Natural killer cell treated with Interleukin-12 subunit alpha and Interleukin-12 subunit beta and Interleukin-15 and Interleukin-18, amount 100 ng/mL, for 72 hours (primary cell): Measurements from ENCODE around the gene GLRA3. TPM values are rescaled to one million over a fixed set of nuclear protein-coding genes. Genes with fewer than 3 reads are reported as not detected.

Source experiments
- ATAC-seq, 2 donors: fragments of 150-1000 bp; cut with Tn5 transposase in 1 of 2; sonication (Bioruptor Pico), chemical (Tn5 transposase) in 1 of 2; 2 replicates each; pipeline ENCODE4 v1.10.0; 2021
- DNase-seq: peaks from one replicate; pipeline ENCODE4 v3.0.0; 2022; ENCODE audit warnings: low spot score
- H3K27ac Mint-ChIP-seq, 2 donors: 1 replicate in 1 of 2; 2 replicates in 1 of 2; pipeline ENCODE4 v1.8.0; 2022; ENCODE audit warnings: mixed read lengths in 2 of 2, mild to moderate bottlenecking in 1 of 2, moderate library complexity in 1 of 2
- H3K27me3 Mint-ChIP-seq, 2 donors: 1 replicate in 1 of 2; 2 replicates in 1 of 2; pipeline ENCODE4 v1.8.0; 2022; ENCODE audit warnings: mixed read lengths in 2 of 2
- H3K36me3 Mint-ChIP-seq: one replicate; pipeline ENCODE4 v1.8.0; 2022; ENCODE audit warnings: mixed read lengths
- H3K4me1 Mint-ChIP-seq, 2 donors: 1 replicate in 1 of 2; 2 replicates in 1 of 2; pipeline ENCODE4 v1.8.0; 2022; ENCODE audit warnings: low read depth in 2 of 2, mixed read lengths in 2 of 2, mild to moderate bottlenecking in 1 of 2
- H3K4me3 Mint-ChIP-seq: one replicate; pipeline ENCODE4 v1.8.0; 2022; ENCODE audit warnings: mixed read lengths
- H3K9me3 Mint-ChIP-seq: 2 replicates; pipeline ENCODE4 v1.8.0; 2022; ENCODE audit warnings: mixed read lengths
- total RNA-seq, 2 donors: library from RNA; stranded (reverse); gene quantifications; one replicate each; pipeline ENCODE4 v1.2.3, GENCODE V29; 2022

Gene GLRA3
- total RNA-seq, 2 donors from 2014 or later: not detected

- Mint-ChIP-seq H3K9me3 (peaks cover 19% of the 10 kb centered on the region), H3K4me3 (no peak overlapping the region), H3K27ac (no peak overlapping the region), H3K36me3 (peaks cover 5% of the 10 kb centered on the region), H3K4me1 (no peaks in the 10 kb centered on the region), H3K27me3 (no peaks in the 10 kb centered on the region)
- no peak for DNase-seq
- ATAC-seq: no peak
These were observed 24.6 kb upstream of the GLRA3 start for GRCh38 chr4:174853629-174854028.

GRCh38 chr4:174848596-174848995 lies 19.5 kb upstream of the GLRA3 start:
- no peaks in the 10 kb centered on the region for H3K36me3 Mint-ChIP-seq
- no peak for DNase-seq
- H3K4me1 Mint-ChIP-seq: no peaks in the 10 kb centered on the region
- no peak overlapping the region for H3K4me3 Mint-ChIP-seq
- ATAC-seq: no peak
- H3K27me3 Mint-ChIP-seq: no peaks in the 10 kb centered on the region
- peaks cover 8% of the 10 kb centered on the region for H3K9me3 Mint-ChIP-seq
- no peak overlapping the region for H3K27ac Mint-ChIP-seq

DNA sequence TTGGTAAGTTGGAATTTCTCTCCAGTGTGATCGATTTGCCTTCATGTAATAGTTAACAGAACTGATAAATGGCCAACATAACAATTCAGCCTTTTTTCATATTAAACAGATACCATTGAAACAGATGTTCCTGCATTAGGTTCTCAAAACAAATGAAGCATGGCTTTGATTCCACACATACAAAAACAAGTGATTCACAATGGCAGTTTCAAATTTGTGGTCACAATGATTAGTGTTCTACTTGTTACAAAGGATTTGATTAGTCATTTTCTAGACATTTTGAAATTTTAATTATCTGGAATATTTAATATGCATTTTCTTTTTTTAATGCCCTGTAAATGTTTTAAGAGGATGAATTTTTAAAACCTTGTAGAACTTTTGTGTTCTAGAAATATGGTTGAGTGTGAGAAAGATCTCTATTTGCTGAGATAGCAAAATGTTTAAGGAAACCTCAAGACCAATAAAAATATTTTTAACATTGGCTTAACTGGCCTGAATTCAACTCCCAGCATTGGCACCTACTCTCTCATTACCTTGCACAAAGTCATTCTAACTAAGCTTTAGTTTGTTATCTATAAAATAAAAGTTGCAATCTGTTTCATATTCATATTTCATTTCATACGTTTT lies 18.9 kb upstream of the GLRA3 start:
- H3K4me1 Mint-ChIP-seq: no peaks in the 10 kb centered on the region
- peaks cover 8% of the 10 kb centered on the region for H3K9me3 Mint-ChIP-seq
- H3K27me3 Mint-ChIP-seq: no peaks in the 10 kb centered on the region
- no peak for DNase-seq
- H3K4me3 Mint-ChIP-seq: no peak overlapping the region
- no peak for ATAC-seq
- H3K36me3 Mint-ChIP-seq: no peaks in the 10 kb centered on the region
- H3K27ac Mint-ChIP-seq: no peak overlapping the region

DNA sequence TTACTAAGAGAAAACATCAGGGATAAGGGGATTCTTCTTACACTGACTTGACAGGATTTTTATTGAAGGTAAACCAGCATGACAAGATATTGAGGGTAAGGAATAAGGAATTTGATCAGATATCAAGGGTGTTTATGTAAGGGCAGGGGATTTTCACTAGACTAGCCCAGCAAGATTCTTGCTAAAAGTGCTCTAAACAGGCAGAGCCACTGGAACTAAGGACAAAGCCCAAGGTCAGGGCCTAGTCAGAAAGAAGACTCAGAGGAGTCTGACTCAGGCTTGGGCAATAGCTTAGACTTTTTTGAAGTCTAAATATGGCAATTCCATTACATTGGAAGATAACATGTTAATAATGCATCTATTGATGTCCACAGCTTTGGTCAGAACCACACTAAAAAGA lies 6.5 kb upstream of the GLRA3 start:
- H3K27me3 Mint-ChIP-seq: no peaks in the 10 kb centered on the region
- H3K36me3 Mint-ChIP-seq: no peaks in the 10 kb centered on the region
- no peak overlapping the region for H3K27ac Mint-ChIP-seq
- H3K9me3 Mint-ChIP-seq: peaks cover 10% of the 10 kb centered on the region
- no peaks in the 10 kb centered on the region for H3K4me1 Mint-ChIP-seq
- DNase-seq: no peak
- no peak for ATAC-seq
- no peak overlapping the region for H3K4me3 Mint-ChIP-seq

- H3K4me3 Mint-ChIP-seq: no peak overlapping the region
- no peaks in the 10 kb centered on the region for H3K36me3 Mint-ChIP-seq
- DNase-seq (no peak), ATAC-seq (no peak)
- no peaks in the 10 kb centered on the region for H3K27me3 Mint-ChIP-seq
- H3K27ac Mint-ChIP-seq: no peak overlapping the region
- H3K4me1 Mint-ChIP-seq: no peaks in the 10 kb centered on the region
- peaks cover 10% of the 10 kb centered on the region for H3K9me3 Mint-ChIP-seq
These were observed 5.4 kb upstream of the GLRA3 start for GRCh38 chr4:174834477-174834876.

- Mint-ChIP-seq H3K4me3 (no peak overlapping the region), H3K9me3 (no peaks in the 10 kb centered on the region), H3K4me1 (no peaks in the 10 kb centered on the region), H3K27me3 (peaks cover 0 to 3% of the 10 kb centered on the region in 2 donors), H3K36me3 (no peaks in the 10 kb centered on the region), H3K27ac (no peak overlapping the region)
- no peak for ATAC-seq
- no peak for DNase-seq
These were observed 2.4 kb downstream of the GLRA3 start for GRCh38 chr4:174826660-174827059.

DNA sequence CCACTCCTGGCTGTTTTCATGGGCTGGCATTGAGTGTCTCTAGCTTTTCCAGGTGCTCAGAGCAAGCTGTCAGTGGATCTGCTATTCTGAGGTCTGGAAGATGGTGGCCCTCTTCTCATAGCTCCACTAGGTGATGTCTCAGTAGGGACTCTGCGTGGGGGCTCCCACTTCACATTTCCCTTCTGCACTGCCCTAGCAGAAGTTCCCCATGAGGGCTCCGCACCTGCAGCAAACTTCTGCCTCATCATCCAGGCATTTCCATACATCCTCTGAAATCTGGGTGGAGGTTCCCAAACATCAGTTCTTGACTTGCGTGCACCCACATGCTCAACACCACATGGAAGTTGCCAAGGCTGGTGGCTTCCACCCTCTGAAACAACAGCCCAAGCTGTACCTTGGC lies 13.8 kb downstream of the GLRA3 start:
- DNase-seq: no peak
- H3K4me3 Mint-ChIP-seq: no peak overlapping the region
- H3K9me3 Mint-ChIP-seq: no peaks in the 10 kb centered on the region
- no peaks in the 10 kb centered on the region for H3K27me3 Mint-ChIP-seq
- H3K36me3 Mint-ChIP-seq: no peaks in the 10 kb centered on the region
- no peak for ATAC-seq
- H3K4me1 Mint-ChIP-seq: no peaks in the 10 kb centered on the region
- no peak overlapping the region for H3K27ac Mint-ChIP-seq

- no peak for DNase-seq
- no peaks in the 10 kb centered on the region for H3K27me3 Mint-ChIP-seq
- ATAC-seq: no peak
- H3K4me1 Mint-ChIP-seq: no peaks in the 10 kb centered on the region
- H3K27ac Mint-ChIP-seq: no peak overlapping the region
- no peaks in the 10 kb centered on the region for H3K36me3 Mint-ChIP-seq
- no peak overlapping the region for H3K4me3 Mint-ChIP-seq
- no peaks in the 10 kb centered on the region for H3K9me3 Mint-ChIP-seq
These were observed 15.8 kb downstream of the GLRA3 start for GRCh38 chr4:174813292-174813691.

GRCh38 chr4:174810834-174811233 lies 18.2 kb downstream of the GLRA3 start:
- Mint-ChIP-seq H3K27ac (no peak overlapping the region), H3K27me3 (no peaks in the 10 kb centered on the region), H3K36me3 (no peaks in the 10 kb centered on the region), H3K4me3 (no peak overlapping the region), H3K4me1 (no peaks in the 10 kb centered on the region), H3K9me3 (peaks cover 3% of the 10 kb centered on the region)
- DNase-seq (no peak), ATAC-seq (no peak)

DNA sequence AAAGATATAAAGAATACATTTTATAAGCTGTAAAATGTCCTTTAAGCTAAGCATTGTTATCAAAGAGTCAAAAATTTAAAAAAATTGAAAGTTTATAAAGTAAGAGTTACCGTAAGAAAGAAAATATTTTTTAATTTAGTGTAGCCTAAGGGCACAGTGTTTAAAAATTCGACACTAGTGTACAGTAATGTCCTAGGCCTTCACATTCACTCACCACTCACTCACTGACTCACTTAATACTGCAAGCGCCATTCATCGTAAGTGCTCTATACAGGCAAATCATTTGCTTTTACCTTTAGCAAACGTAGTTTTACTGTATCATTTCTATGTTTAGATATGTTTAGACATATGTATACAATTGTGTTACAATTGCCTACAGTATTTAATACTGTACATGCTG lies 20.2 kb downstream of the GLRA3 start:
- no peak for DNase-seq
- no peak overlapping the region for H3K27ac Mint-ChIP-seq
- no peaks in the 10 kb centered on the region for H3K4me1 Mint-ChIP-seq
- no peak overlapping the region for H3K4me3 Mint-ChIP-seq
- no peaks in the 10 kb centered on the region for H3K27me3 Mint-ChIP-seq
- H3K36me3 Mint-ChIP-seq: no peaks in the 10 kb centered on the region
- ATAC-seq: no peak
- peaks cover 8% of the 10 kb centered on the region for H3K9me3 Mint-ChIP-seq

GRCh38 chr4:174808119-174808518 lies 20.9 kb downstream of the GLRA3 start:
- Mint-ChIP-seq H3K27me3 (no peaks in the 10 kb centered on the region), H3K27ac (no peak overlapping the region), H3K36me3 (no peaks in the 10 kb centered on the region), H3K9me3 (peaks cover 8% of the 10 kb centered on the region), H3K4me3 (no peak overlapping the region), H3K4me1 (no peaks in the 10 kb centered on the region)
- DNase-seq (no peak), ATAC-seq (no peak)

DNA sequence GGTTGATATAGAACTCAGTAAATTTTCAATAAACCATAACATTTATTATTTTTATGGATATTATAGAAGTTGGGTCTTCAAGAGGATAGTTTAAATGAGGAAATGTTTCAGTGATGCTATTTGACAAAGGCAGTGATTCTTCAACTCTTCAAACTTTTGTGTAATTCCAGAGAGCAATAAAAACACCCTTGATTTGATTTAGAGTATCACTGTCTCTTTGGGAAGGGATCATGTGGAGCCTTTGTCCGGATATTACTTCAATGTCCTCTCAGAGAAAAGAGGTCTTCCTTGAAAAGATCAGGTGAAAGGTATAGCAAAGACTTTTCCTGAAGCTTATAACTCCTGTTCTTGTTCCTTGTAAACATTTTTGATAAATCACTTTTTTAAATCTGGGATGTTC lies 23.3 kb downstream of the GLRA3 start:
- ATAC-seq: no peak
- no peaks in the 10 kb centered on the region for H3K27me3 Mint-ChIP-seq
- peaks cover 16% of the 10 kb centered on the region for H3K9me3 Mint-ChIP-seq
- no peak for DNase-seq
- no peaks in the 10 kb centered on the region for H3K4me1 Mint-ChIP-seq
- no peak overlapping the region for H3K4me3 Mint-ChIP-seq
- no peaks in the 10 kb centered on the region for H3K36me3 Mint-ChIP-seq
- H3K27ac Mint-ChIP-seq: no peak overlapping the region

- Mint-ChIP-seq H3K9me3 (no peaks in the 10 kb centered on the region), H3K36me3 (no peaks in the 10 kb centered on the region), H3K27ac (no peak overlapping the region), H3K4me3 (no peak overlapping the region), H3K27me3 (no peaks in the 10 kb centered on the region), H3K4me1 (no peaks in the 10 kb centered on the region)
- ATAC-seq (no peak), DNase-seq (no peak)
These were observed 34.4 kb downstream of the GLRA3 start for GRCh38 chr4:174794543-174795094.

GRCh38 chr4:174789657-174790056 lies 39.4 kb downstream of the GLRA3 start:
- Mint-ChIP-seq H3K27ac (no peak overlapping the region), H3K9me3 (no peaks in the 10 kb centered on the region), H3K27me3 (no peaks in the 10 kb centered on the region), H3K36me3 (no peaks in the 10 kb centered on the region), H3K4me1 (no peaks in the 10 kb centered on the region), H3K4me3 (no peak overlapping the region)
- ATAC-seq (no peak), DNase-seq (no peak)
